Dendritic cell treated with granulocyte-macrophage colony-stimulating factor and Interleukin-4, amounts not matched to agents 40 ng/mL and 50 ng/mL, for 4 days (primary cell): ENCODE data around the gene NMT2.
A peak's percentile ranks its signal among the peaks of the same experiment; 100 is the strongest.

Experiments
- H3K27ac Mint-ChIP-seq: one replicate; pipeline ENCODE4 v1.8.0; 2022; ENCODE audit warnings: mild to moderate bottlenecking, mixed read lengths
- H3K27me3 Mint-ChIP-seq: one replicate; pipeline ENCODE4 v1.8.0; 2022; ENCODE audit warnings: mild to moderate bottlenecking, mixed read lengths
- H3K36me3 Mint-ChIP-seq: one replicate; pipeline ENCODE4 v1.8.0; 2022; ENCODE audit warnings: low read depth, mixed read lengths
- H3K4me1 Mint-ChIP-seq: one replicate; pipeline ENCODE4 v1.8.0; 2022; ENCODE audit warnings: low read depth, mixed read lengths
- H3K4me3 Mint-ChIP-seq: one replicate; pipeline ENCODE4 v1.8.0; 2022; ENCODE audit warnings: mild to moderate bottlenecking, moderate library complexity, mixed read lengths
- H3K9me3 Mint-ChIP-seq: one replicate; pipeline ENCODE4 v1.8.0; 2022; ENCODE audit warnings: mixed read lengths
- intact Hi-C: fragments of 100-400 bp; cut with micrococcal nuclease; formaldehyde crosslinking; loops from one replicate; pipeline ENCODE4 v1.15.0; 2022

NMT2 gene

DNA sequence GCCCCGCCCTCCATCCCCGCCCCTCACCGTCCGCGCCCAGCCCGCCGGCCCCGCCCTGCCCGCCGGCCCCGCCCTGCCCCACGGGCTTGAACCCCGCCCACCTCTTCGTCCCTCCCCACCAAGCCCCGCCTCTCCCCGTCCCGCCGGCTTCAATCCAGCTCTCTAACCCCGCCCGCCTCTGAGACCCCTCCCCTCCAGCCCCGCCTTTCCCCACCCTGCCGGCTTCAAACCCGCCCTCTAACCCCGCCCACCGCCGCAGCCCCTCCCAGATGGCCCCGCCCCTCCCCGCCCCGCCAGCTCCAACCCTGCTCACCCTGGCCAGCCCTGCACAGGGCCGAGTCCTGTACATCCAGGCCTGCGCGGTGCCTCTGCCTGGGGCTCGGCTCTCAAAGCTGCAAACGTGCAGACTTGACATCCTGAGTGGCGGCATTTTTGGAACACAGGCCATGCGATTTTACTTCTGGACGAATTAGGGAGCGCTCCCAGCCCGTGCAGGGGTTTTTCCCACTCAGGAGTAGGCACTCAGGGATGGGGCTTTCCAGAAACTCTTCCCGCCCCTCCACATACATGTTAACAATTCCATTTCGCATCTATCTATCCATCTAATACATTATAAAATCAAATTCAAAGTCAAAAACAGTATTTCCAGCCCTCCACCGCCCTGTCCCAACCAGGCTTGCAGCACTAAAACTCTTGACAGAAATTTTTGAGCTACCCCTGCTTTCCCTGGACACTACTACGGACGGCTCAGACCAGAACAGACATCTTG is 477 bp upstream of the NMT2 start:
- Mint-ChIP-seq H3K4me1 (peaks cover 19% of the 10 kb centered on the region), H3K4me3 (peak overlapping the region; percentile 1), H3K27ac (peak overlapping the region; percentile 82), H3K9me3 (no peaks in the 10 kb centered on the region), H3K36me3 (peaks cover 11% of the 10 kb centered on the region), H3K27me3 (peaks cover 48% of the 10 kb centered on the region)
- intact Hi-C loops = loop anchor here (2.0 to 10.0 kb wide), 2 partner anchors 204 to 330 kb away; partner anchors contain the start of genes CDNF, HSPA14 and MSANTD7

- no peaks in the 10 kb centered on the region for H3K9me3 Mint-ChIP-seq
- H3K4me1 Mint-ChIP-seq = peaks cover 19% of the 10 kb centered on the region
- peaks cover 43% of the 10 kb centered on the region for H3K27me3 Mint-ChIP-seq
- H3K36me3 Mint-ChIP-seq = peaks cover 11% of the 10 kb centered on the region
- H3K27ac Mint-ChIP-seq = peak overlapping the region; percentile 82
- H3K4me3 Mint-ChIP-seq = peak overlapping the region; percentile 94
- intact Hi-C loops = loop anchor here (2.0 to 10.0 kb wide), 2 partner anchors 203 to 329 kb away; partner anchors contain the start of genes CDNF, HSPA14 and MSANTD7
Measured at GRCh38 chr10:15167411-15168290, 842 bp downstream of the NMT2 start.

- Mint-ChIP-seq H3K4me1 (peaks cover 19% of the 10 kb centered on the region), H3K27ac (no peak overlapping the region)
- intact Hi-C loops = loop anchor here (10.0 kb wide), 1 partner anchor 202 kb away; no protein-coding TSS in a partner anchor
Measured at GRCh38 chr10:15166325-15166724, 2.2 kb downstream of the NMT2 start.

DNA sequence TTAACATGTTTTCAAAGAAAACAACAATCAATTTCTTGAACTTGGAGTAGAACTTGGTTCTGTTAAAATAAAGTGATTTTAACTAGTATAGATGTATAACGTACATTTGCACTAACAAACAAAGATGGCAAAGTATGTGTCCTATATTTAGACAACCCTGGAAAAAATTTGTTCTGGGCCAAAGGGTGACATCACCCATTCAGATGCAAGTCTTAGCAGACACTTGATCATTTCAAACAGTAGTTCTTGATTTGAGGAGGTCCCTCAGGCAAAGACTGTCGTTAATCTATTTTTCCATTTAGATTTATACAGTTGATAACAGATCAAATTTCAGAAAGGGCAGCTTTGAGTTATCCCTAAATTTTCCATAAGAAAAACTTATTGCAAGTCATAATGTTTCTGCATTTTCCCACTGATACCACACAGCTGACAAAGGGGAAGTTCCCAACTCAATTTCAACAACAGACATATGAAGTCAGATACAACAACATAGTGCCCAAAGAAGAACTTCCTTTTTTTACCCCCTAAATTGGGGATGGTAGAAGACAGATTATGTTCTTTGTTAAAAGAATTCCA is 5.2 kb downstream of the NMT2 start:
- Mint-ChIP-seq H3K4me1 (peaks cover 9% of the 10 kb centered on the region), H3K9me3 (no peaks in the 10 kb centered on the region), H3K27me3 (peaks cover 26% of the 10 kb centered on the region), H3K36me3 (peaks cover 8% of the 10 kb centered on the region), H3K27ac (no peak overlapping the region), H3K4me3 (no peak overlapping the region)
- intact Hi-C loops = loop anchor here (10.0 kb wide), 1 partner anchor 199 kb away; no protein-coding TSS in a partner anchor

More at GRCh38 chr10:15166325-15166724, 2.2 kb downstream of the NMT2 start:
- H3K36me3 Mint-ChIP-seq = peaks cover 11% of the 10 kb centered on the region
- no peaks in the 10 kb centered on the region for H3K9me3 Mint-ChIP-seq
- H3K4me3 Mint-ChIP-seq = no peak overlapping the region
- H3K27me3 Mint-ChIP-seq = peaks cover 43% of the 10 kb centered on the region

GRCh38 chr10:15158972-15159371 is 9.5 kb downstream of the NMT2 start:
- Mint-ChIP-seq H3K27ac (no peak overlapping the region), H3K4me3 (no peak overlapping the region), H3K27me3 (peaks cover 1% of the 10 kb centered on the region), H3K9me3 (peaks cover 9% of the 10 kb centered on the region), H3K4me1 (no peaks in the 10 kb centered on the region), H3K36me3 (no peaks in the 10 kb centered on the region)
- intact Hi-C loops = no loop called here

GRCh38 chr10:15158448-15158847 is 10.0 kb downstream of the NMT2 start:
- H3K9me3 Mint-ChIP-seq = peaks cover 9% of the 10 kb centered on the region

GRCh38 chr10:15155978-15156656 is 12.4 kb downstream of the NMT2 start:
- intact Hi-C loops = no loop called here
- Mint-ChIP-seq H3K27me3 (peaks cover 1% of the 10 kb centered on the region), H3K9me3 (peaks cover 9% of the 10 kb centered on the region), H3K4me1 (no peaks in the 10 kb centered on the region), H3K4me3 (no peak overlapping the region), H3K27ac (no peak overlapping the region), H3K36me3 (no peaks in the 10 kb centered on the region)

More at GRCh38 chr10:15158448-15158847, 10.0 kb downstream of the NMT2 start:
- peaks cover 1% of the 10 kb centered on the region for H3K27me3 Mint-ChIP-seq
- intact Hi-C loops = no loop called here
- H3K4me1 Mint-ChIP-seq = no peaks in the 10 kb centered on the region
- no peaks in the 10 kb centered on the region for H3K36me3 Mint-ChIP-seq
- H3K27ac Mint-ChIP-seq = no peak overlapping the region
- no peak overlapping the region for H3K4me3 Mint-ChIP-seq

DNA sequence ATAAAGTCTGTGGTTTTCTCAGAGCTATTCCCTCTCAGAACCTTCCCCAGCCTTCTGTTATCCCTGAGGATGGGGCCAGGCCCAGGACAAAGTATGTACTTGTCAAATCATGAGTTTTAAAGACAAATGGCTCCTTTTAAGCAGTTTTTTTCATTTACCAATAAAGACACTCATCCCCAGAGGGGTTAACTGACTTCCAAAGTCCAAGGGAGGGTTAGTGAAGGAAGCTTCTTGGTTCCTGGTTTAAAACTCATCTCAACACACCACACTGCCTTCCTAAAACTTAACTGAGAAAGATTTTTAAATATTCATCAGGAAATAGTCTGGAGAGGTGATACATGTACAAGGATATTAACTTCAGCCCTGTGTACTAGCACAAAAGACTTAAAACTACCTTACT is 15.9 kb downstream of the NMT2 start:
- Mint-ChIP-seq H3K36me3 (no peaks in the 10 kb centered on the region), H3K27me3 (no peaks in the 10 kb centered on the region), H3K9me3 (peaks cover 9% of the 10 kb centered on the region), H3K4me1 (no peaks in the 10 kb centered on the region), H3K27ac (no peak overlapping the region), H3K4me3 (no peak overlapping the region)
- intact Hi-C loops = no loop called here

DNA sequence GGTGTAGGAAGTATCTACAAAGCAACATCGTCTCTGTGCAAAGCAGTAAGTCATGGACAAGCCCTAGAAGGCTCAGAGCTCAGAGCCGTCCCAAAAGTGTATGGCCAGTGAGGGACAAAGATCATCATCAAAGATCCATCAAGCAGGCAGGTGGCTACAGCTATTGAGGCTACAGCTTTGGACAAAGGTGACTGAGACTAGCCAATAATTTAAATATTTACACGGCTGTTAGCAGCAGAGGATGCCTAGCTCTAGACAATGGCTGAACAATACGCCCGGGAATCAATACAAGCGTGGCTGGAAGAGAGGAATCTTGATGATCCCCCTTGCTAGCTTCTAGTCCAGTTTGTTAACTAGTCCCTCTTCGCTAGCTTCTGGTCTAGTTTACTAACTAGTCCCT is 17.9 kb downstream of the NMT2 start:
- intact Hi-C loops = no loop called here
- Mint-ChIP-seq H3K4me1 (no peaks in the 10 kb centered on the region), H3K36me3 (no peaks in the 10 kb centered on the region), H3K27me3 (no peaks in the 10 kb centered on the region), H3K9me3 (no peaks in the 10 kb centered on the region), H3K4me3 (no peak overlapping the region), H3K27ac (no peak overlapping the region)

GRCh38 chr10:15149042-15149771 is 19.3 kb downstream of the NMT2 start:
- Mint-ChIP-seq H3K27ac (no peak overlapping the region), H3K9me3 (no peaks in the 10 kb centered on the region), H3K4me1 (no peaks in the 10 kb centered on the region), H3K4me3 (no peak overlapping the region), H3K36me3 (no peaks in the 10 kb centered on the region), H3K27me3 (no peaks in the 10 kb centered on the region)
- intact Hi-C loops = no loop called here

- H3K27me3 Mint-ChIP-seq = no peaks in the 10 kb centered on the region
- no peaks in the 10 kb centered on the region for H3K9me3 Mint-ChIP-seq
- H3K36me3 Mint-ChIP-seq = no peaks in the 10 kb centered on the region
- no peak overlapping the region for H3K4me3 Mint-ChIP-seq
- intact Hi-C loops = no loop called here
- H3K4me1 Mint-ChIP-seq = no peaks in the 10 kb centered on the region
- no peak overlapping the region for H3K27ac Mint-ChIP-seq
Measured at GRCh38 chr10:15147594-15148392, 20.7 kb downstream of the NMT2 start.

GRCh38 chr10:15146366-15146765 is 22.1 kb downstream of the NMT2 start:
- Mint-ChIP-seq H3K27ac (no peak overlapping the region), H3K4me1 (no peaks in the 10 kb centered on the region), H3K4me3 (no peak overlapping the region), H3K9me3 (no peaks in the 10 kb centered on the region), H3K36me3 (no peaks in the 10 kb centered on the region), H3K27me3 (no peaks in the 10 kb centered on the region)
- intact Hi-C loops = no loop called here
